SK-N-SH (cell line): Measurements from ENCODE around the gene UBE3B. TPM values are rescaled to one million over a fixed set of nuclear protein-coding genes. Genes with fewer than 3 reads are reported as not detected.

Experiments
- CTCF ChIA-PET: fragments of 300-600, 350-600 bp; formaldehyde crosslinking; extraction: SDS; loops from one replicate; lab custom pipeline; 2021; lab: Yijun Ruan, JAX
- POLR2A ChIA-PET: fragments of 350-600 bp; sonication (Branson Sonifier 250); formaldehyde crosslinking; extraction: SDS; loops from one replicate; lab custom pipeline; 2020; ENCODE audit warnings: antibody characterized with exemption, inconsistent platforms; lab: Yijun Ruan, JAX
- DNase-seq: peaks from one replicate; pipeline ENCODE4 v3.0.0; 2012
- H2AFZ ChIP-seq: fragments of 200-600 bp; sonication (generic); 2 replicates; pipeline ENCODE4 v1.8.1; 2016; ENCODE audit warnings: antibody characterized with exemption, mild to moderate bottlenecking, low read depth
- H3F3A ChIP-seq: fragments of 200-600 bp; sonication (generic); replicated peaks from 2 replicates; pipeline ENCODE3; 2016; ENCODE audit warnings: antibody characterized with exemption, mild to moderate bottlenecking; ENCODE audit not compliant: insufficient read depth
- H3K27ac ChIP-seq, 2 experiments: fragments of 200-500 bp in 1 of 2; fragments of 200-600 bp in 1 of 2; sonication (Bioruptor generic) in 1 of 2; sonication (generic), shearing (Covaris generic) in 1 of 2; 2 replicates each; pipeline versions ENCODE4 v1.5.1 to v1.6.1; 2014 to 2016; ENCODE audit warnings: low read depth in 2 of 2, inconsistent platforms in 1 of 2, low read length in 1 of 2, mild to moderate bottlenecking in 1 of 2, mixed read lengths in 1 of 2
- H3K27me3 ChIP-seq: fragments of 200-600 bp; sonication (generic), shearing (Covaris generic); 2 replicates; pipeline ENCODE4 v1.6.1; 2016; ENCODE audit warnings: mixed run types; ENCODE audit not compliant: insufficient read depth
- H3K36me3 ChIP-seq, 2 experiments: fragments of 200-500 bp in 1 of 2; fragments of 200-600 bp in 1 of 2; sonication (Bioruptor generic) in 1 of 2; sonication (generic) in 1 of 2; replicated peaks in 1 of 2; 2 replicates each; pipeline versions ENCODE3 to v1.5.1; 2014 to 2016; ENCODE audit warnings: low read length in 1 of 2, mild to moderate bottlenecking in 1 of 2; ENCODE audit not compliant: insufficient read depth in 2 of 2, control insufficient read depth in 1 of 2
- H3K4me1 ChIP-seq, 2 experiments: fragments of 200-500 bp in 1 of 2; fragments of 200-600 bp in 1 of 2; sonication (Bioruptor generic) in 1 of 2; sonication (generic), shearing (Covaris generic) in 1 of 2; 2 replicates each; pipeline versions ENCODE4 v1.5.1 to v1.6.1; 2014 to 2016; ENCODE audit warnings: low read depth in 1 of 2, low read length in 1 of 2, mixed run types in 1 of 2; ENCODE audit not compliant: insufficient read depth in 2 of 2, control insufficient read depth in 1 of 2
- H3K4me2 ChIP-seq: fragments of 200-600 bp; sonication (generic), shearing (Covaris generic); 2 replicates; pipeline ENCODE4 v1.6.1; 2017; ENCODE audit warnings: mixed run types
- H3K4me3 ChIP-seq, 2 experiments: fragments of 200-500 bp in 1 of 2; fragments of 200-600 bp in 1 of 2; sonication (Bioruptor generic) in 1 of 2; sonication (generic), shearing (Covaris generic) in 1 of 2; 2 replicates each; pipeline versions ENCODE4 v1.5.1 to v1.8.1; 2014 to 2016; ENCODE audit warnings: low read depth in 2 of 2, inconsistent platforms in 1 of 2, low read length in 1 of 2, mild to moderate bottlenecking in 1 of 2, mixed read lengths in 1 of 2, moderate library complexity in 1 of 2
- H3K79me2 ChIP-seq: fragments of 200-600 bp; sonication (generic); 2 replicates; pipeline ENCODE4 v1.8.1; 2017; ENCODE audit warnings: mild to moderate bottlenecking; ENCODE audit not compliant: insufficient read depth
- H3K9ac ChIP-seq: fragments of 200-600 bp; sonication (generic); 2 replicates; pipeline ENCODE4 v1.6.1; 2017; ENCODE audit warnings: mixed run types
- H3K9me2 ChIP-seq: fragments of 200-600 bp; sonication (generic); 2 replicates; pipeline ENCODE4 v1.6.1; 2017; ENCODE audit warnings: mixed run types
- H3K9me3 ChIP-seq: fragments of 200-600 bp; sonication (generic); 2 replicates; pipeline ENCODE4 v1.6.1; 2017; ENCODE audit warnings: mixed run types, mild to moderate bottlenecking, moderate library complexity
- H4K20me1 ChIP-seq: fragments of 200-600 bp; sonication (generic); 2 replicates; pipeline ENCODE4 v1.6.1; 2017; ENCODE audit warnings: mild to moderate bottlenecking, mixed run types; ENCODE audit not compliant: insufficient read depth
- FOSL2 ChIP-seq: IDR thresholded peaks from 2 replicates; pipeline ENCODE4 v1.4.0; 2012; ENCODE audit warnings: low read depth, mild to moderate bottlenecking, moderate library complexity, borderline replicate concordance
- FOXM1 ChIP-seq: IDR thresholded peaks from 2 replicates; pipeline ENCODE4 v1.4.0; 2012; ENCODE audit warnings: low read depth, mild to moderate bottlenecking
- RXRA ChIP-seq: IDR thresholded peaks from 2 replicates; pipeline ENCODE4 v1.4.0; 2012; ENCODE audit warnings: low read depth, mild to moderate bottlenecking, borderline replicate concordance
- SIN3A ChIP-seq: IDR thresholded peaks from 2 replicates; pipeline ENCODE4 v1.6.1; 2012; ENCODE audit warnings: low read depth, mild to moderate bottlenecking, low read length, moderate library complexity, borderline replicate concordance
- TAF1 ChIP-seq: IDR thresholded peaks from 2 replicates; pipeline ENCODE4 v1.6.1; 2012; ENCODE audit warnings: low read depth, mild to moderate bottlenecking, low read length, moderate library complexity, borderline replicate concordance
- TCF12 ChIP-seq: IDR thresholded peaks from 2 replicates; pipeline ENCODE4 v1.4.0; 2012
- YY1 ChIP-seq: IDR thresholded peaks from 2 replicates; pipeline ENCODE4 v1.4.0; 2012; ENCODE audit warnings: low read depth, mild to moderate bottlenecking
- WGBS: methylation state at CpG from one replicate; pipeline ENCODE4 v1.1.6; 2017; ENCODE audit warnings: low lambda C conversion rate; 5-methylcytosine and 5-hydroxymethylcytosine counted together
- polyA plus RNA-seq, 3 experiments: library from polyadenylated mRNA; depleted of rRNA; stranded (reverse); fragments of >200 nt; gene quantifications; 2 replicates each; pipeline ENCODE4 v1.2.3, GENCODE V29; 2012
- TF ChIP-seq, protein P1 (sequence below): fragments of 150-350 bp; IDR thresholded peaks from 2 replicates; pipeline ENCODE4 v1.6.1; 2017; ENCODE audit warnings: antibody characterized with exemption, low read length, low read depth, borderline replicate concordance
- TF ChIP-seq, protein P2 (sequence below): IDR thresholded peaks from 2 replicates; pipeline ENCODE4 v1.4.0; 2012; ENCODE audit warnings: low read depth, borderline replicate concordance
- TF ChIP-seq, protein P3 (sequence below): fragments of 150-350 bp; IDR thresholded peaks from 2 replicates; pipeline ENCODE4 v1.6.1; 2016; ENCODE audit warnings: mild to moderate bottlenecking, low read depth, low read length
- TF ChIP-seq, protein P4 (sequence below): IDR thresholded peaks from 2 replicates; pipeline ENCODE4 v1.6.1; 2012; ENCODE audit warnings: mild to moderate bottlenecking, low read depth, low read length, moderate library complexity

The UBE3B gene
- polyA plus RNA-seq, 1 of the 3 experiments (the other 2 are of a cell fraction): 28.6 TPM

- no peak overlapping the region for H3K4me3 ChIP-seq
- H3K9ac ChIP-seq: no peak overlapping the region
- H3K36me3 ChIP-seq: no peaks in the 10 kb centered on the region
- ChIA-PET POLR2A (interaction anchor here (1.7 kb wide), 1 partner anchor 14 kb away, joined by 4 read pairs; no protein-coding TSS in a partner anchor), CTCF (interaction anchor here (1.0 to 5.7 kb wide), 3 partner anchors 11 to 27 kb away, joined by 3 to 23 read pairs (median 3); no protein-coding TSS in a partner anchor)
- H3K9me3 ChIP-seq: no peaks in the 10 kb centered on the region
- peak overlapping the region in 1 of 2 experiments; percentile 22; a peak in 1 of 4 replicates for H3K27ac ChIP-seq
- no peaks in the 10 kb centered on the region for H4K20me1 ChIP-seq
- 70% methylated on average over 4 of the region's 5 CpGs for WGBS
- H3K9me2 ChIP-seq: no peaks in the 10 kb centered on the region
- TF ChIP-seq SIN3A (no peak), TAF1 (no peak), TCF12 (no peak), YY1 (no peak), RXRA (no peak), FOXM1 (no peak), FOSL2 (no peak)
- TF ChIP-seq, protein P1, sequence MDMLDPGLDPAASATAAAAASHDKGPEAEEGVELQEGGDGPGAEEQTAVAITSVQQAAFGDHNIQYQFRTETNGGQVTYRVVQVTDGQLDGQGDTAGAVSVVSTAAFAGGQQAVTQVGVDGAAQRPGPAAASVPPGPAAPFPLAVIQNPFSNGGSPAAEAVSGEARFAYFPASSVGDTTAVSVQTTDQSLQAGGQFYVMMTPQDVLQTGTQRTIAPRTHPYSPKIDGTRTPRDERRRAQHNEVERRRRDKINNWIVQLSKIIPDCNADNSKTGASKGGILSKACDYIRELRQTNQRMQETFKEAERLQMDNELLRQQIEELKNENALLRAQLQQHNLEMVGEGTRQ: no peak
- TF ChIP-seq, protein P2, sequence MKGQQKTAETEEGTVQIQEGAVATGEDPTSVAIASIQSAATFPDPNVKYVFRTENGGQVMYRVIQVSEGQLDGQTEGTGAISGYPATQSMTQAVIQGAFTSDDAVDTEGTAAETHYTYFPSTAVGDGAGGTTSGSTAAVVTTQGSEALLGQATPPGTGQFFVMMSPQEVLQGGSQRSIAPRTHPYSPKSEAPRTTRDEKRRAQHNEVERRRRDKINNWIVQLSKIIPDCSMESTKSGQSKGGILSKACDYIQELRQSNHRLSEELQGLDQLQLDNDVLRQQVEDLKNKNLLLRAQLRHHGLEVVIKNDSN: no peak
- TF ChIP-seq, protein P3, sequence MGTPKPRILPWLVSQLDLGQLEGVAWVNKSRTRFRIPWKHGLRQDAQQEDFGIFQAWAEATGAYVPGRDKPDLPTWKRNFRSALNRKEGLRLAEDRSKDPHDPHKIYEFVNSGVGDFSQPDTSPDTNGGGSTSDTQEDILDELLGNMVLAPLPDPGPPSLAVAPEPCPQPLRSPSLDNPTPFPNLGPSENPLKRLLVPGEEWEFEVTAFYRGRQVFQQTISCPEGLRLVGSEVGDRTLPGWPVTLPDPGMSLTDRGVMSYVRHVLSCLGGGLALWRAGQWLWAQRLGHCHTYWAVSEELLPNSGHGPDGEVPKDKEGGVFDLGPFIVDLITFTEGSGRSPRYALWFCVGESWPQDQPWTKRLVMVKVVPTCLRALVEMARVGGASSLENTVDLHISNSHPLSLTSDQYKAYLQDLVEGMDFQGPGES: no peak
- TF ChIP-seq, protein P4, sequence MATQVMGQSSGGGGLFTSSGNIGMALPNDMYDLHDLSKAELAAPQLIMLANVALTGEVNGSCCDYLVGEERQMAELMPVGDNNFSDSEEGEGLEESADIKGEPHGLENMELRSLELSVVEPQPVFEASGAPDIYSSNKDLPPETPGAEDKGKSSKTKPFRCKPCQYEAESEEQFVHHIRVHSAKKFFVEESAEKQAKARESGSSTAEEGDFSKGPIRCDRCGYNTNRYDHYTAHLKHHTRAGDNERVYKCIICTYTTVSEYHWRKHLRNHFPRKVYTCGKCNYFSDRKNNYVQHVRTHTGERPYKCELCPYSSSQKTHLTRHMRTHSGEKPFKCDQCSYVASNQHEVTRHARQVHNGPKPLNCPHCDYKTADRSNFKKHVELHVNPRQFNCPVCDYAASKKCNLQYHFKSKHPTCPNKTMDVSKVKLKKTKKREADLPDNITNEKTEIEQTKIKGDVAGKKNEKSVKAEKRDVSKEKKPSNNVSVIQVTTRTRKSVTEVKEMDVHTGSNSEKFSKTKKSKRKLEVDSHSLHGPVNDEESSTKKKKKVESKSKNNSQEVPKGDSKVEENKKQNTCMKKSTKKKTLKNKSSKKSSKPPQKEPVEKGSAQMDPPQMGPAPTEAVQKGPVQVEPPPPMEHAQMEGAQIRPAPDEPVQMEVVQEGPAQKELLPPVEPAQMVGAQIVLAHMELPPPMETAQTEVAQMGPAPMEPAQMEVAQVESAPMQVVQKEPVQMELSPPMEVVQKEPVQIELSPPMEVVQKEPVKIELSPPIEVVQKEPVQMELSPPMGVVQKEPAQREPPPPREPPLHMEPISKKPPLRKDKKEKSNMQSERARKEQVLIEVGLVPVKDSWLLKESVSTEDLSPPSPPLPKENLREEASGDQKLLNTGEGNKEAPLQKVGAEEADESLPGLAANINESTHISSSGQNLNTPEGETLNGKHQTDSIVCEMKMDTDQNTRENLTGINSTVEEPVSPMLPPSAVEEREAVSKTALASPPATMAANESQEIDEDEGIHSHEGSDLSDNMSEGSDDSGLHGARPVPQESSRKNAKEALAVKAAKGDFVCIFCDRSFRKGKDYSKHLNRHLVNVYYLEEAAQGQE: no peak
- H3K4me1 ChIP-seq: peaks cover 0 to 49% of the 10 kb centered on the region in 2 experiments; a peak in 2 of 4 replicates
- no peaks in the 10 kb centered on the region for H3F3A ChIP-seq
- no peak for DNase-seq
- H3K4me2 ChIP-seq: no peak overlapping the region
- H3K79me2 ChIP-seq: no peaks in the 10 kb centered on the region
- no peaks in the 10 kb centered on the region for H3K27me3 ChIP-seq
- no peak overlapping the region; the same call in 1 of the 2 replicates for H2AFZ ChIP-seq
Measured at GRCh38 chr12:109545826-109546225, 68.4 kb downstream of the UBE3B start.
